Activated CD4-positive, alpha-beta T cell treated with anti-CD3 and anti-CD28 coated beads, Interleukin-2, amount 50 U/mL, for 24 hours (primary cell): ENCODE measurements around the gene KAT8.
"Not testable (repeated sequence)": the region's sequence is repeated elsewhere in the genome, so short reads cannot be mapped to it uniquely, and the experiment has no call there.

Experiments
- DNase-seq, 2 donors: peaks; one replicate each; pipeline ENCODE4 v3.0.0-alpha.2; 2020; ENCODE audit warnings: low read depth in 1 of 2, low spot score in 1 of 2

Gene KAT8

DNA sequence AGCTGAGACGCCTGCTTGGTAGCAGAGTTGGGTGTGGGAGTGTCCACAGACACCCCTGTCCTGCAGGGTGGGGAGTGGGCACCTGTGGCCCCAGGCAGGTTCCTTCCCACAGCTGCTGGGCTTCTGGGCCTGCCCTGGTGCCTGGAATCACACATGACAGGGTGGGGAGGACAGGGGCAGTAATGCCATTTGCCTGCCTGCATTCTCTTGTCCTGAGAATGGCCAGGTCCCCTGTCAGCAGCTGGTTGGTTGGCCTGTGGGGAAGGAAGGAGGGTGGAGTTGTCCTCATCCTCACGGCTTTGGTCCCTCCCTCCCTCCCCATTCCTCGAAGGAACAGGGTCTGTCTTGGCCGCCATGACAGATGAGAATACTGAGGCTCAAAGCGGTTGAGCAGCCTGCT is 33.9 kb upstream of the KAT8 start:
- DNase-seq: no peak

DNA sequence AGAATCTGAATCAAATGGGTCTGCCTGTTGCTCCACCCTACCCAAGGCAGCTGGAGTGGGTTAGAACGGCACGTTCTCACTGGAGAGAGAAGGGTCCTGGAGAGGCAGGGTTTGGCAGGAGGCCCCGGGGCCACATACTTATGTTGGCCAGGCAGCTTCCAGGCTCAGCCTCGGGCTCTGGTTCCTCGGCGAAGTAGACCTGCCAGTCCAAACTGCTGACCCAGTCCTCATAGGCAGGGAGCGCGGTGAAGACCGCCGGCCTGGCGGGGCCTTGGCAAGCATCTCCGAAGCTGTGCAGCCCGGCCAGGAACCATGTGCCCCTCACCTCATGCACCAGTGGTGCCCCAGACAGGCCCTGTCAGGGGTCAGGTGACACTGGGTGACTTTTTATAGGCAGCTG is 33.5 kb upstream of the KAT8 start:
- DNase-seq: no peak

DNA sequence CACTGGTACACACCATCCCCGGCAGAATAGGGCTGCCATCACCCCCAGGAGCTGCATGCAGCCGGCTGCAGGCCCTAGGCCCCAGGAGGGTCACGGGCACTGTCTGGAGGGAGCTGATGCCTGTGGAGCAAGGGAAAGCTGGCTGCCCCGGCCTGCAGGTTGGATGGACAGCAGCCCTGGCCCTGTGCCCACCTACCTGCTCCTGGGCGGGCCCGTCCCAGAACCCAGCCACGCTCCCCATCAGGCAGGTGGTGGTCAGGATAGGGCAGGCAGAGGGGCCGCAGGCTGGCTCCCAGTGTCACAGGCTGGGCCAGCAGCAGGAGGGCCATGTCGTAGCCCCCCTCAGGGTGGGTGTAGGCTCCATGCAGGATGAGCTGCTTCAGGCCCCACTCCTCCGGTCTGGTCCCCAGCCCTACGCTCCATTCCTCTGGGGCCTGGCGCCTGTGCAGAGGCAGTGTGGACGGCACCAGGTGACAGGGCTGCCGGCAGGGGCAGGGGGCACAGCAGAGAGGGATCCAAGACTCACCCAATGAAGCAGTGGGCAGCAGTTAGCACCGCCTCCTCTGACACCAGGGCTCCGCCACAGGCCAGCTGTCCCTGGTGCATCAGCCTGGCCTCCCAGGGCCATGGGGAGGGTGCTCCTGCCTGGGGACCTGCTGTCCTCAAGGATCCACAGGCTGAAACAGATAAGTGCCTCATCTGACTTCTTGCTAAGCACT is 32.7 kb upstream of the KAT8 start:
- no peak for DNase-seq

DNA sequence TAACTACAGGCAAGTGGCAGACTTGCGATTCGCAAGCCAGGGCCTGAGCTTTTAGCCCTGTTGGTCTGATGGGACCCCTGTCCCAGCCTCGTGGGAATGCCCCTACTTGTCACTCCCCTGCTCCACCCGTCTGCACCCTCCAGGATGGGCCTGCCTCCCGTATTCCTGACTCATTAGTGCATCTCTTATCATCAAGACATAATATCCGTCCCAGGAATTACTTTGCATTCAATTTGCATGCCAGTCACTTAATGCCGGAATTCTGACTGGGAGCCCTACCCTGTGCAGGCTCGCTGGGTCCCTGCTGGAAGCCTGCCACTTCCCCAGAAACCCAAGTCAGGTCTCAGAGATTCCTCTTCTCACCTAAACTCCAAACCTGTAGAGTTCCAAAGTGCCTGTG is 32.1 kb upstream of the KAT8 start:
- no peak for DNase-seq

DNA sequence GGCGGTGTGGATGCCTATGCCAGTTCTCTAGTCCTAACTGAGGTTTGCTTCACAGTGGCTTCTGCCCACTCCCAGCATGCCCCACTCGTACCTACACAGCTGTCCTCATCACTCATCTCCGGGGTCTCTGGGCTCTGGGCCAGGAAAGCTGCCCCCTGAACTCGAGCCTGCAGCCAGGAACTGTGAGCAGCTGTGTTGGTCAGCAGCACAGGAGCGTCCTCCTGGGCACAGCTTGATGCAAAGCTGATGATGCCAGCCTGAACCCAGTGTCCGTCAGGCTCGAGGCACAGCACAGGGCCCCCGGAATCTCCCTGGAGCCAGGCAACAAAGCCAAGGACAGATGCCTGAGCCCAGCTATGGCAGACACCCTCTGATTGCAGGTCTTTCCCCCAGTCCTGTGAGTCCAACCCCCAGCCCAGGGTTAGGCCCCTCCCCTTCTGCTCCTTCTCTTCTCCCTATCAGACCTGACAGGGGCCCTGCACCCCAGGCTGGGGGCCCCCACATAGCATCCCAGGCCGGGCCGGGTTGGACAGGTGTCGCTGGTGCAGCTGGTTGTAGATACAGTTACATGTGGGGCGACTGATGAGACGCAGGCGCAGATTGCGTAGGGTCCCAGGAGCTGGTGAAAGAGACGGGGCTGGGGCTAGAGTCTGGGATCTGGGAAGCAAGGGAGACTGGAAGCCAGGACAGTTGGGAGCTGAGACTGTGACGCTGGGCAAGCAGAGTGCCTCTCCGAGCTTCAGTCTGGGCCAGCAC is 31.4 kb upstream of the KAT8 start:
- DNase-seq: no peak

DNA sequence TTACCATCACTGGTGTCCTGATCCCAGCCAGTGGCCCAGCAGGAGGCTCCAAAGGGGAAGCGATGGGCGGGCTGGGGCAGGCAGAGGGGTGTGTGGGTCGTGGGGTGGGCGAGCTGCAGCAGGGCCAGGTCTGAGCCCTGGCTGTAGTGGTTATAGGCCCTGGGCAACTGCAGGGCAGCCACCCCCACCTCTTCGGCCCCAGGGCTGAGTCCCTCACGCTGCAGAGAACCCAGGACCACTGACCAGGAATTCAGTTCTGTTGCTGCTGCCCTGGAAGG is 30.9 kb upstream of the KAT8 start:
- no peak for DNase-seq

DNA sequence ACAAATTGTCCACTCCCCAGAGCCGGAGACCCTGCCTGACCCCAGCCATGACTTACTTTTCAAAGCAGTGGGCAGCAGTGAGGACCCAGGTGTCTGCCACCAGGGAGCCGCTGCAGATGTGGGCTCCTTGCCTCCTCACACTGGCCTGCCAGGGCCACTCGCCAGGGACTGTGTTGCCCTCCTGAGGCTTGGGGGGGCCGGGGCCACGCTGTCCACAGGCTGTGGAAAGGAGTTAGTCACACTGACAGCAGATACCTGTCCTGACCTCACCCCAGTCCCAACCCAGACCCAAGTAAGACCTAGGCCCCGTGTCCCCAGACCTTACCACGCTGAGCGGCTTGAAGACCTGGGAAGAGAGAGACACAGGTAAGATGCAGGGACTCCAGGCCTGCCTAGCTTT is 30.0 kb upstream of the KAT8 start:
- DNase-seq: no peak

DNA sequence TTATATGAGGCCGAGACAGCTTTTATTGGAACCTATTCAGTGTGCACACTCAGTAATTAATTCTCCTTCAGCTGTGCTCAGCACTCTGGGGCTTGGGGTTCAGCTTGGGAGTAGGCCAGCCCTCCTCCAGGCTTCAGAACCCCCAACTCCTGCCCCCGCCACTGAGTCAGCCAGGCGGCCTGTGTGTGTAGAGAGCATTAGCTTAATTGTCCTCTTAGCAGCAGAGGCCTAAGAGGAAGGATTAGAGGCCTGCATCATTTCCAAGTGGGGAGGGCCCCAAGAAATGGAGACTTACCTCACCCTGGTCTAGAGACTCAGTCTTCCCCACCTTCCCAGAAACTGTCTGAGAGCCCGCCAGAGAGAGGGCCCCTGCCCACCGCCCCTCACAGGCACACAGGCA is 29.5 kb upstream of the KAT8 start:
- DNase-seq: no peak

DNA sequence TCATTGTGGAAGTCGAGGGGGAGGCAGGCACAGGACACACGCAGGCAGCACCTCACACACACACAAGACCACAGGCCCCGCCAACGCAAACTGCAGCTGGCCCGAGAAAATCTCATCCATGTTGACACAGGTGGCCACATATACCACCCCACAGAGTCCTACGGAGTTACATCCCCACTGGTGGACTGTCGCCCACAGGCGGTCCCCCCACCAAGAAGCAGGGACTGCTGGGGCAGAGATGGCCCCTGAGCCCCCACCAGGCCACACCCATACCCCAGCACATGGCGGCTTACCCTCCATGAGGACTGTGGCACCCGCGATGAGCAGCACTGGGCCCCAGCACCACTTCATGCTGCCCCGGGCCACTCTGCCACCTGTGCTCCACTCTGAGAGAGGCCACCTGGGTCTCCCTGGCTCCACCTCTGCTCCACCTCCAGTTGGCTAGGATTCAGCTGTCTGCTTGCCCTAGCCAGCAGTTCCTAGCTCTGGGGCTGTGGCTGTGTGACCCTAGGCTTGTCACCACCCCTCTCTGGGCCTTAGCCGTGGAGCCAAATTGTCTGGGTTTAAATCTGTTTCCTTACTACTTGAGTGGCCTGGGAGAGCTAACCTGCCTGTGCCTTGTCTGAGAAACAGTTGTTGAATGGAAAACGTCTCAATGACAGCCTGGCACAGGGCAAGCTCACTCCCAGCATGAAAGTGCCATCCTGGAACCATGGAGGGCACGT is 28.8 kb upstream of the KAT8 start, which contains the start of gene PRSS53:
Gene PRSS53, minus strand, starts transcription at position 485 of the 725 bp plus-strand sequence. Its CDS starts 134 bp downstream, at position 351.
- no peak for DNase-seq

DNA sequence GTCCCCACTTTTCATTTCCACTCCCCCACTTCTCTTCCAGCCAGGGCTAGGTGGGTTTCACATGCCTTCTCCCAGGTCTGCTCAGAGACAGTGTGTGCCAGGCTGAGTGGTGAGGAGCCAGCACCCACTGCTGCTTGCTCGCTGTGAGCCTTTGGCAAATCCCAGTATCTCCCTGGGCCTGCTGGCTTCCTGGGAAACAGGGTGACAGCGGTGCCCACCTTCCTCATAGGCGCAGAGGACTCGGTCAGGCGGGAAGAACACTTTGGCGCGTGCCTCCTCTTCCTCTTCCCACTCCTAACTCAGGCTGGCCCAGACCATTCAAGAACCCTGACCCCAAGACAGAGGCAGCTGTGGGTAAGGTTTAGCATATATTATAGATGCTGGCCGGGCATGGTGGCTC is 28.3 kb upstream of the KAT8 start:
- DNase-seq: no peak

DNA sequence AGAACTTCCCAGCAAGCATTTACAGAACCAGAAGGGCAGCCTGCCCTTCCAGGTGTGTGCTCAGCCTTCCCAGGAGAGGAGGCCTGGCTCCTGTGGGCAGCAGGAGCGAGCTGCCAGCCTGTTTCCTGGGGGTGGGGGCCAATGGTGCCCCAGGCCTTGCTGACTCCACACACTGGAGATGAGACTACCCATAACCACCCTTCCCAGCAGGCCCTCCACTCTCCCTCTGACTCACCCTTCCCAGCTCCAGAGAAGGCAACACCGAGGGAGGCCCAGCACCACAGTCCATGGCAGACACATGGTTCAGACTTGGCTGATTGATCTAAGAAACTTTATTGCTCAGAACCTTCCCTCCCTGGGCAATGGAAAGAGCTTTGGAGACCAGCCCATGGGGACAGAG is 26.9 kb upstream of the KAT8 start:
- no peak for DNase-seq

DNA sequence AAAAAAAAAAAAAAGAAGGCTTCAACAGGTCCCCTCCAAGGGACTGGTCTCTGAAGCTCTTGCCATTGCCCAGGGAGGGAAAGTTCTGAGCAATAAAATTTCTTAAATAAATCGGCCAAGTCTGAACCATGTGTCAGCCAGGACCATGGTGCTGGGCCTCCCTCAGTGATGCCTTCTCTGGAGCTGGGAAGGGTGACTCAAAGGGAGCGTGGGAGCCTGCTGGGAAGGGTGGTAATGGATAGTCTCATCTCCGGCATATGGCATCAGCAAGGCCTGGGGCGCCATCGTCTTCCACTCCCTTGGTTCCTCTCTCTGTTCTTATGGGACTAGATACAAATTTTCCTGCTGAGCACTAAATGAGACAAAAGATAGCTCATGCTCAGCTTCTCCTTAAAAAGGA is 25.1 kb upstream of the KAT8 start:
- no peak for DNase-seq

DNA sequence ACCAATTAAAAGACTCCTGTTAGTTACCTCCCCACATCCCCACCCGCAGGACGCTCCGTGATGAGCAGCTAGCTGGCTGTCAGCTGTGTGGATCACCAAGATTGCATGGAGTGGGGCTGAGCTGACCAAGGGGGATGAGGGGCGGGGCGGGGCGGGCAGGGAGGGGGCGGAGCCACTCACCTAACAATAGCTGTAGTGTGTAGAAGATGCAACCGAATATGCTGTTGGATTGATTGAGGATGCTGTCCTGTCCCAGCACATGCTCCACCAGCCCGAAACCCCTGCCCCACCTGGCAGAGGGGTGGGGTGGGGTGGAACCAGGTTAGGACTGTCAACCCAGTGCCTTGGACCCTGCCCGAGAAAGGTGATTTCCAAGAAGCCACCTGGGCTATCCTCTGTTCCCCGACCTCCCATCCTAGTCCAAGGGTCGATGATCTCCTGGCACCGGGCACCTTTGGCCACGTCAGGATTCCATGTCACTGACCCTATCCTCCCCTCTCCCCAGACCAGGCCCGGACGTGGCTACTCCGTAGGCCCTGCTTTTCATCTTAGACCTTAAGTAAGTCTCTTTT is 24.2 kb upstream of the KAT8 start:
- DNase-seq: no peak

DNA sequence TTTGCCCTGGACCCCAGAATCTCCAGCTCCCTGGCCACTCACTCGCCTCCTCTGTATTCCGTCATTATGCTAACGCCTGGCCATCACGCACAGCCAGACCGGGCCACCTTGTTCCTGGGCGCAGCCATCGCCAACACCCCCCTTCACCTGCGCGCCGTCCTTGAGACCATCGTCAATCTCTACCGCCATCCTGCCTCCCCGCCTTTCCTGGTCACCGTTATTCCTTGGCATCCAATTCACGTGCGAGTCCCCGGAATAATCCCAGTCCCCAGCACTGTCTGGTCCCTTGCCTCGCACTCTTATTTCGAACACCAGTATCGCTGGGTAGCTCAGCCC is 23.4 kb upstream of the KAT8 start:
- DNase-seq: no peak

DNA sequence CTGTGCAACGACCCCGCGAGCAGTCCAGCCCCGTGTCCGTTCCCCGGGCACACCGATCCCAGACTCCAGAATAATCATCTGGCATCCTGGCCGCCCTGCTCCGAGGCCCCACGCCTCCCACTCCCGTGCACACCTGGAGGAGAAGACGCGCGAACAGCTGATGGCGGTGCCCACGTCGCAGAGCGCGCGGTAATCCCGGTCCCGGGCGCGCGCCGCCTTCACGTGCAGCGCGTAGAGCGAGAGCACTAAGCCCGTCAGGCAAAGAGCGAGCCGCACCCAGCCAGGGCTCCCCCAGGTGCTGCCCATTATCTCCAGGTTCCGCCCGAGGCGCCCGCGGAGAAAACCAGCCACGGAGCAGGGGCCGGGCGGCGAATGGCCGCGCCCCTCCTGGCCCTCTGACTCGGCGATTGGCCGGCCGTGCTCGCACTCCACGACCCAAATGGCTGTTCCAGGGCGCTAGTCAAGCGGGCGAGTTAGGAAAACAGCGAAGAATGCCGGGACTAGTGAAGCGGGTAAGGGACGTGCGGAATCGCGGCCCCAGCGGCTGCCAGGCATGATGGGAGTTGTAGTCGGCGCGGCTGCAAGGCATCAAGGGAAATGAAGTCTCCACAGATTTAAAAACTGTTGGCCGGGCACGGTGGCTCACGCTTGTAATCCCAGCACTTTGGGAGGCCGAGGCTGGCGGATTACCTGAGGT is 22.9 kb upstream of the KAT8 start, which contains the start of gene VKORC1:
Gene VKORC1, minus strand, starts transcription at position 374 of the 697 bp plus-strand sequence. Its CDS starts 68 bp downstream, at position 306.
- peak; percentile 79 to 90 for DNase-seq

DNA sequence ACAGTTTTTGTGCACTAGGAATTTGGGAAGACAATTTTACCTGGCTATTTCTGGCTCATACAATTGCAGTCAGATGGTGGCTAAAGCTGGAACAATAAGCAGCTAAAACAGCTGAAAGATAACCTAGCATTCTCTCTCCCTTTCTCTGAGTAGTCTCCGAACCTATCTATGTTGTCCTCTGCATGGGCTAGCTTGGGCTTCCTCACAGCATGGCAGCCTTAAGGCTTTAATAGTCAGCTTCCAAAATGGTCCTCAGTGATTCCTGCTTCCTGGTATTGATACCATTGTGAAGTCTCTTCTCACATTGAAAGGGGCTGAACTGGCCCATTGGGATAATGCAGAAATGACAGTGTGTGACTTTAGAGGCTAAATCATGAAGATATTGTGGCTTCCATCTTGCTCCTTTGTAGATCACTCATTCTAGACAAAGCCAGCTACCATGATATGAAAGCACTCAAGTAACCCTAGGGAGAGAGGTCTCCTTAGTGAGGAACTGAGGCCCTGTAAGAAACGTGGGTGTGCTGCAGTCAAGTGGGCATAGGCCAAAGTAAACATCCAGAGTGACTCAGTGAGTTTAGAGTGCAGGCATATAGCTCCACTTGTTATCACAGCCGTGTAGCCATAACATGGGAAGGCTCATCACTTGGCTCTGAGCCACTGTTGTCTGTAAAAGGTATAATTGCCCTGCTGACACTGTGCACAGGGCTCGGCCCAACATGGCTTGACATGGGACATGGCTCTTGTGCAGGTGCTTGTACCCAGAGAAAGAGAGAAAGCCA is 17.4 kb upstream of the KAT8 start:
- DNase-seq: no peak

DNA sequence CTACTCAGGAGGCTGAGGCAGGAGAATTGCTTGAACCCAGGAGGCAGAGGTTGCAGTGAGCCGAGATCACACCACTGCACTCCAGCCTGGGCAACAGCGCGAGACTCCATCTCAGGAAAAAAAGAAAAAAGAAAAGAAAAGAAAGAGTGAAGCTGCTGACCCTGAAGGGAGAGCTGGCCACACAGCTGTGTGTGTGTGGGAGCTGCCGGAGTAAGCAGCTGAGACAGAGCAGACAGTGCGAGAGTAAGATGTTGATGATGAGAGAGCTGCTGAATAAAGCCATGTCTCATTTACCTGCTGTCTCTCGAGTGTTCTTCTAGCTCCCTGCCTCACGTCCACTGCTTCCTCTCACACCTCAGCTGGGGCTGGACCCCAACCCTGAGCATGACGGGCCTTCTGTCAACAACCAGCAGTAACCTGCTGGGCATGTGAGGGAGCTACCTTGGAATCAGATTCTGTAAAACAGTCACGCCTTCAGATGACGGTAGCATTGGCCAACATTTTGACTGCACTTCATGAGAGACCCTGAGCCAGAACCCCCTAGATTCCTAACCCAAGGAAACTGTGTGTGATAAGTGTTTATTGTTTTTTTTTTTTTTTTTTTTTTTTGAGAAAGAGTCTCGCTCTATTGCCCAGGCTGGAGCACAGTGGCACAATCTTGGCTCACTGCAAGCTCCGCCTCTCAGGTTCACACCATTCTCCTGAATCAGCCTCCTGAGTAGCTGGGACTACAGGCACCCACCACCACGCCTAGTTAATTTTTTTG is 16.4 kb upstream of the KAT8 start:
- DNase-seq: not testable (repeated sequence)

DNA sequence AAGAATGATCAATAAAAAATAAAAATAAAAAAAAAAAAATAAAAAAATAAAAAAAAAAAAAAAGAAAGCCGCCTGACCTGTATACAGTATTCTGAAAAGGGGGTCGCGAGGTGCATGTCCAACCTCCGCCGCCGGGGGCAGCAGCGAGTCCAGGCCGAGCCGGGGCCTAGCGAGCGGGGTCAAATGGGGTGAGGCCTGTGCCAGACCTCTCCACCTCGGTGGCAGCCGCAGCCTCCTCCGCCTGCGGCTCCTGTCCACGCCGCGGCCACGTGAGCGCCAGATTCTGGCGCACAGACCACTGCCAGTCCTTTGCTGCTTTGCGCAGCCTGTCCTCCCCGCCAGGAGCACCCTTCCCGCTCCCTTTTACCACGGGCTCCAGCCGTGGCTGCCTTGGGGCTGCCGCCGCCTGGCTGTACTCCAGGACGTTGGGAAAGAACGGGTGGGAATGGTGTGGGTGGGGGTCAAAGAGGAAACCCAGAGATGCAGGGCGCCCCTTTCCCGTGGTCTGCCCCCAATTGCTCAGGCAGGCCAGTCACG is 11.7 kb upstream of the KAT8 start:
- peak; percentile 60 to 68 for DNase-seq
